Ishikawa (cell line): ENCODE data around the gene CRIP3.

Experiments
- CEBPB ChIP-seq: IDR thresholded peaks from 2 replicates; pipeline ENCODE4 v1.6.1; 2012
- CREB1 ChIP-seq: IDR thresholded peaks from 2 replicates; pipeline ENCODE4 v1.6.1; 2012; ENCODE audit warnings: low read depth
- EGR1 ChIP-seq: IDR thresholded peaks from 2 replicates; pipeline ENCODE4 v1.6.1; 2012
- EP300 ChIP-seq: IDR thresholded peaks from 2 replicates; pipeline ENCODE4 v1.6.1; 2012; ENCODE audit warnings: borderline replicate concordance
- FOXM1 ChIP-seq: IDR thresholded peaks from 2 replicates; pipeline ENCODE4 v1.6.1; 2012; ENCODE audit warnings: low read depth, borderline replicate concordance
- NFIC ChIP-seq: IDR thresholded peaks from 2 replicates; pipeline ENCODE4 v1.6.1; 2012
- RAD21 ChIP-seq: IDR thresholded peaks from 2 replicates; pipeline ENCODE4 v1.6.1; 2012; ENCODE audit warnings: low read depth
- TAF1 ChIP-seq: IDR thresholded peaks from 2 replicates; pipeline ENCODE4 v1.6.1; 2012; ENCODE audit warnings: low read depth, mild to moderate bottlenecking
- TCF12 ChIP-seq: IDR thresholded peaks from 2 replicates; pipeline ENCODE4 v1.6.1; 2012; ENCODE audit warnings: low read depth
- YY1 ChIP-seq: IDR thresholded peaks from 2 replicates; pipeline ENCODE4 v1.6.1; 2012; ENCODE audit warnings: low read depth
- ZBTB7A ChIP-seq: IDR thresholded peaks from 2 replicates; pipeline ENCODE4 v1.6.1; 2012; ENCODE audit warnings: low read depth
- TF ChIP-seq, protein P1 (sequence below): IDR thresholded peaks from 2 replicates; pipeline ENCODE4 v1.6.1; 2012
- TF ChIP-seq, protein P2 (sequence below): IDR thresholded peaks from 2 replicates; pipeline ENCODE4 v1.6.1; 2012; ENCODE audit warnings: low read depth, mild to moderate bottlenecking
- TF ChIP-seq, protein P3 (sequence below): IDR thresholded peaks from 2 replicates; pipeline ENCODE4 v1.6.1; 2012

Gene CRIP3

DNA sequence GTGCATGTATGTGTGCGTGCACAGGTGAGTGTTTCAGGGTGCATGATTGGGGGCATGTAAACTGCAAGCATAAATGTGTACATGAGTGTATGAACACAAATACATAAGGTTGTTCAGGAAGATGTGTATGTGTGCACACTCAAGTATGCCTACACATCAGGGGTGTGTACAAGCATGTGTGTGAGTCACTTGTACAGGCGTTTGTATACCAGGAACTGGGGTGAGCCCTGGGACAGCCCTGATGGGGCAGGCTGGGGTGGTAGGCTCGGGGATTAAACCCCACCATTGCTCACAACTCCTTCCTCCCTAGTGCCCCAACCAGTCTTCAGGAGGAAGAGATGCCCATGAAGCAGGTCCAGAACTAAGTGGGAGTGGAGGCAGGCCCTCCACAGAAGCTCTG lies 4.3 kb downstream of the CRIP3 start:
- no peak for TF ChIP-seq YY1
- TF ChIP-seq, protein P1, sequence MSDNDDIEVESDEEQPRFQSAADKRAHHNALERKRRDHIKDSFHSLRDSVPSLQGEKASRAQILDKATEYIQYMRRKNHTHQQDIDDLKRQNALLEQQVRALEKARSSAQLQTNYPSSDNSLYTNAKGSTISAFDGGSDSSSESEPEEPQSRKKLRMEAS = no peak
- TF ChIP-seq TCF12 = no peak
- no peak for TF ChIP-seq ZBTB7A

DNA sequence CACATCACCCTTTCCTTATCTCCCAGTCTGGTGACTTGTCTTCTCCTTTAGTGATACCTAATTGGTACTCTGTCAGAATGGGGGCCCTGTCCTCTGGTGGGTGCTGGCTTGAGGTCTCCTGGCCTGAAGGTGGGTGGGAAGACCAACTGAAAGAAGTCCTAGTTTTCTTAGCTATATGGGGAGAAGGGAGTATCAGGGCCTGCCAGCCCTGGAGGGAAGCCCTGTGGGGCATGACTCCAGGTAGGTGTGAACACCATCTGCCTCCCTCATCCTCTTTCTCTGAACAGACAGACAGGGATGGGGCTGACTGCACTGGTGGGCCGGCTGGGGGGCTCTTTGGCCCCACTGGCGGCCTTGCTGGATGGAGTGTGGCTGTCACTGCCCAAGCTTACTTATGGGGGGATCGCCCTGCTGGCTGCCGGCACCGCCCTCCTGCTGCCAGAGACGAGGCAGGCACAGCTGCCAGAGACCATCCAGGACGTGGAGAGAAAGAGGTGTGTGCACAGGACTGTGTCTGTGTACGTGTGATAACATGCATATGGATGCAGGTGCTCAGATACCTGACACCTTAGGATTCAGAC lies 4.8 kb downstream of the CRIP3 start:
- TF ChIP-seq, protein P1 = no peak
- TF ChIP-seq EP300 (no peak), NFIC (no peak), EGR1 (no peak)

DNA sequence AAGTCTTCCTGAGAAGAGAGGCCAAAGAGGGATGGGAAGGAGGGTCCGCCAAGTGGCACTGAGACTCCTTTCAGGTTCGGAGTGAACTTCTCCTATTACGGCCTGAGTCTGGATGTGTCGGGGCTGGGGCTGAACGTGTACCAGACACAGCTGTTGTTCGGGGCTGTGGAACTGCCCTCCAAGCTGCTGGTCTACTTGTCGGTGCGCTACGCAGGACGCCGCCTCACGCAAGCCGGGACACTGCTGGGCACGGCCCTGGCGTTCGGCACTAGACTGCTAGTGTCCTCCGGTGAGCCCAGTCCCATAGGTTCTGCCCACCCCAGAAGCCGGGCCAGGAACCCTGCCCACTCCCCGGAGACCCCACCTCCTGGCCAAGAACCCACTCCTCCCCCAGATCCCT lies 6.5 kb downstream of the CRIP3 start:
- TF ChIP-seq EGR1 (no peak), TAF1 (no peak), FOXM1 (no peak), CREB1 (no peak), ZBTB7A (no peak), EP300 (no peak)
- TF ChIP-seq, protein P2, sequence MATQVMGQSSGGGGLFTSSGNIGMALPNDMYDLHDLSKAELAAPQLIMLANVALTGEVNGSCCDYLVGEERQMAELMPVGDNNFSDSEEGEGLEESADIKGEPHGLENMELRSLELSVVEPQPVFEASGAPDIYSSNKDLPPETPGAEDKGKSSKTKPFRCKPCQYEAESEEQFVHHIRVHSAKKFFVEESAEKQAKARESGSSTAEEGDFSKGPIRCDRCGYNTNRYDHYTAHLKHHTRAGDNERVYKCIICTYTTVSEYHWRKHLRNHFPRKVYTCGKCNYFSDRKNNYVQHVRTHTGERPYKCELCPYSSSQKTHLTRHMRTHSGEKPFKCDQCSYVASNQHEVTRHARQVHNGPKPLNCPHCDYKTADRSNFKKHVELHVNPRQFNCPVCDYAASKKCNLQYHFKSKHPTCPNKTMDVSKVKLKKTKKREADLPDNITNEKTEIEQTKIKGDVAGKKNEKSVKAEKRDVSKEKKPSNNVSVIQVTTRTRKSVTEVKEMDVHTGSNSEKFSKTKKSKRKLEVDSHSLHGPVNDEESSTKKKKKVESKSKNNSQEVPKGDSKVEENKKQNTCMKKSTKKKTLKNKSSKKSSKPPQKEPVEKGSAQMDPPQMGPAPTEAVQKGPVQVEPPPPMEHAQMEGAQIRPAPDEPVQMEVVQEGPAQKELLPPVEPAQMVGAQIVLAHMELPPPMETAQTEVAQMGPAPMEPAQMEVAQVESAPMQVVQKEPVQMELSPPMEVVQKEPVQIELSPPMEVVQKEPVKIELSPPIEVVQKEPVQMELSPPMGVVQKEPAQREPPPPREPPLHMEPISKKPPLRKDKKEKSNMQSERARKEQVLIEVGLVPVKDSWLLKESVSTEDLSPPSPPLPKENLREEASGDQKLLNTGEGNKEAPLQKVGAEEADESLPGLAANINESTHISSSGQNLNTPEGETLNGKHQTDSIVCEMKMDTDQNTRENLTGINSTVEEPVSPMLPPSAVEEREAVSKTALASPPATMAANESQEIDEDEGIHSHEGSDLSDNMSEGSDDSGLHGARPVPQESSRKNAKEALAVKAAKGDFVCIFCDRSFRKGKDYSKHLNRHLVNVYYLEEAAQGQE = no peak

DNA sequence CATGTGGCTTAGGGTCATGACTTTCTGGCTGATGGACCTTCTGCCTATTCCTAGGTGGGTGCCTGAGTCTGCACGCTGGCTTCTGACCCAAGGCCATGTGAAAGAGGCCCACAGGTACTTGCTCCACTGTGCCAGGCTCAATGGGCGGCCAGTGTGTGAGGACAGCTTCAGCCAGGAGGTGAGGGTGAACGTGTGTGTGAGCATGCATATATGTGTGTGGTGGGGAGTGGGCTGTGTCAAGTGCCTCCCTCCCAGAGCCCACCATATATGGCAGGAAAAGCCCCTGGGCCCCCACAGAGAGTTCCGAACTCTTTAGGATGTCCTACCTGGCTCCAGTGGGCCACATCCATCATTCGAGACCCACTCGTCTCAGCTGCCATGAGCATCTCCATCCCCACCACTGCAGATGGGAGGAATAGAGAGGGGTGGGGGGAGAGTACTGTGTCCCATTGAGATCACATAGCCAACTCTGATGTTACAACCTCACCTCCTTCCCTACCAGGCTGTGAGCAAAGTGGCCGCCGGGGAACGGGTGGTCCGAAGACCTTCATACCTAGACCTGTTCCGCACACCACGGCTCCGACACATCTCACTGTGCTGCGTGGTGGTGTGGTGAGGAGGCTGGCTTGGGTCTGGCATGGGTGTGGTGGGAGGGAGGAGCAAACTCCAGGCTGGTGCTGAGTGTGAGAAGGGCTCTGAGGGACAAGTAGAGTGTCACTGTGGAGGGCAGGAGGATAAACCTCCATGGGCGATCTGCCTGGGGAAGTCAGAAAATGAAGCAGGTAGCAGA lies 7.3 kb downstream of the CRIP3 start:
- TF ChIP-seq NFIC (no peak), RAD21 (no peak), ZBTB7A (no peak), FOXM1 (no peak), EP300 (no peak), EGR1 (no peak), YY1 (no peak)
- TF ChIP-seq, protein P2 = no peak
- TF ChIP-seq, protein P3, sequence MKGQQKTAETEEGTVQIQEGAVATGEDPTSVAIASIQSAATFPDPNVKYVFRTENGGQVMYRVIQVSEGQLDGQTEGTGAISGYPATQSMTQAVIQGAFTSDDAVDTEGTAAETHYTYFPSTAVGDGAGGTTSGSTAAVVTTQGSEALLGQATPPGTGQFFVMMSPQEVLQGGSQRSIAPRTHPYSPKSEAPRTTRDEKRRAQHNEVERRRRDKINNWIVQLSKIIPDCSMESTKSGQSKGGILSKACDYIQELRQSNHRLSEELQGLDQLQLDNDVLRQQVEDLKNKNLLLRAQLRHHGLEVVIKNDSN = no peak

DNA sequence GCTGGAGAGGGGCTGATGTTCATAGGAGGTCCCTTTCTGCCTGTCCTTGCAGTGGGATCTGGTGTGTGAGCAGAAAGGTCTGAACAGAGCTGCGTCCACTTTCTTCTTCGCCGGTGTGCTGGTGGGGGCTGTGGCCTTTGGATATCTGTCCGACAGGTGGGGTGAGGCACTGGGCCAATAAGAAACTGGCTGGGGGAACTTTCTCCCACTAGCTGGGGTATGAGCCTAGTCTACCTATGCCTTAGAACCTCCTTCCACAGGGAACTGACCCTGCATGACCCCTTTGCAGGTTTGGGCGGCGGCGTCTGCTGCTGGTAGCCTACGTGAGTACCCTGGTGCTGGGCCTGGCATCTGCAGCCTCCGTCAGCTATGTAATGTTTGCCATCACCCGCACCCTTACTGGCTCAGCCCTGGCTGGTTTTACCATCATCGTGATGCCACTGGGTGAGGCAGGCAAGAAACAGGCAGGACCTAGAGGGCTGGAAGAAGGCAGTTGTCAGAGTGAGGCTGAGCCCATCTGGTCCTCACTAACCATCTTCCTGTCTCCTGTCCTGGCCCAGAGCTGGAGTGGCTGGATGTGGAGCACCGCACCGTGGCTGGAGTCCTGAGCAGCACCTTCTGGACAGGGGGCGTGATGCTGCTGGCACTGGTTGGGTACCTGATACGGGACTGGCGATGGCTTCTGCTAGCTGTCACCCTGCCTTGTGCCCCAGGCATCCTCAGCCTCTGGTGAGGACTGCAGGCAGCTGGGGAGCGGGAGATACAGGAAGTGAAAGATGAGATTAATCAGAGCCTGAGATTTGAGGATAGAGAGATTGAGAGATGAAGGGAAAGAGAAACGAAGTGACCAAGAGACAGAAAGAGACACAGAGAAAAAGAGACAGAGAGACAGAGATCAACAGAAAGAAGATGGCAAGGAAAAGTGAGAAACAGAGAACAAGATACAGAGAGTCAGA lies 9.0 kb downstream of the CRIP3 start:
- TF ChIP-seq, protein P2 = no peak
- TF ChIP-seq EP300 = no peak
- no peak for TF ChIP-seq FOXM1
- no peak for TF ChIP-seq CEBPB
- TF ChIP-seq EGR1 = no peak
